ENCODE measurements around the gene CDC42EP5. TPM values are rescaled to one million over a fixed set of nuclear protein-coding genes. Genes with fewer than 3 reads are reported as not detected.
"Not testable (repeated sequence)": the region's sequence is repeated elsewhere in the genome, so short reads cannot be mapped to it uniquely, and the experiment has no call there.

The CDC42EP5 gene
- total RNA-seq, 2 experiments from 2014 or later, result not detected

DNA sequence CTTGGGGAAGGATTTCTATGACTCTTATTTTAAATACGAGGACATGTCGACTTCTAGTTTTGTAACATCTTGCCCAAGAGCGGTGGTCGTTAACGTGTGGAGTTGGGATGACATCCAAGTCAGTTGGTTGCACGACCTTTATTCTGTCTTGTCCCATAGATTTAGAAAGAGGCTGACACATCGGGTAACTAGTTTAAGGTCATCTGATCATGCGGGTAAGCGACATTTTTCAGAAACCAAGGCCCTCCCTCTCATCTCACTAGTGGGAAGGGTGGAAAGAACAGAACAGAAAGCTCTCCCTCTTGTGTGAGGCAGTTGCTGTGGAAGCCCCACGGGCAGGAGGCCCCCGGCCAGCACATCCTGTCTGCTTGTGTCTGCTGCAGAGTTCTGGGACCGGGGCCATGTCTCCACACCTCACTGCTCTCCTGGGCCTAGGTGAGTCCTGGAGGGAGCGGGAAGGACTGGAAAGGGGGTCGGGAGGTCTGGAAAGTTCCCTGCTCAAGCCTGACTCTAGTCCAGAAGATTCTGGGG lies 29.5 kb upstream of the CDC42EP5 start, which contains the start of gene LAIR2:
Gene LAIR2 (plus strand): TSS at position 314 of the 531 bp plus-strand sequence. CDS start 88 bp downstream, at position 402.
- Histone ChIP-seq H3K36me3 (ENCODE audit: insufficient read depth, low read length) (no peaks in the 10 kb centered on the region), H3K27me3 (ENCODE audit: control insufficient read depth in 1 of 2, insufficient read depth in 2 of 2, low read length in 2 of 2) (peaks cover 5% of the 10 kb centered on the region in 2 experiments), H3K4me1 (ENCODE audit: insufficient read depth, low read length) (peaks cover 30% of the 10 kb centered on the region), H3K9me3 (ENCODE audit: control insufficient read depth in 1 of 2, insufficient read depth in 1 of 2, low read length in 2 of 2) (no peaks in the 10 kb centered on the region), H3K4me3 (ENCODE audit: low read length) (peak within 1 kb of the TSS; percentile 48), H3K27ac (ENCODE audit: low read depth in 1 of 2, low read length in 2 of 2) (no peak within 1 kb of the TSS)
- DNase-seq (peak in 3 of 14 experiments; percentile 31 to 46 (median 40)), ATAC-seq (ENCODE audit: poor library complexity) (no peak)
- Mint-ChIP-seq H3K27ac (no peak within 1 kb of the TSS), H3K9me3 (no peaks in the 10 kb centered on the region), H3K4me3 (no peak within 1 kb of the TSS), H3K27me3 (peaks cover 27% of the 10 kb centered on the region), H3K4me1 (ENCODE audit: low read depth) (peaks cover 34% of the 10 kb centered on the region), H3K36me3 (ENCODE audit: low read depth) (no peaks in the 10 kb centered on the region)
- intact Hi-C loops (cut with DNase I, micrococcal nuclease), result no loop called here
- ChIA-PET POLR2A (no interaction called here), CTCF (no interaction called here)
- TF ChIP-seq, protein P1, sequence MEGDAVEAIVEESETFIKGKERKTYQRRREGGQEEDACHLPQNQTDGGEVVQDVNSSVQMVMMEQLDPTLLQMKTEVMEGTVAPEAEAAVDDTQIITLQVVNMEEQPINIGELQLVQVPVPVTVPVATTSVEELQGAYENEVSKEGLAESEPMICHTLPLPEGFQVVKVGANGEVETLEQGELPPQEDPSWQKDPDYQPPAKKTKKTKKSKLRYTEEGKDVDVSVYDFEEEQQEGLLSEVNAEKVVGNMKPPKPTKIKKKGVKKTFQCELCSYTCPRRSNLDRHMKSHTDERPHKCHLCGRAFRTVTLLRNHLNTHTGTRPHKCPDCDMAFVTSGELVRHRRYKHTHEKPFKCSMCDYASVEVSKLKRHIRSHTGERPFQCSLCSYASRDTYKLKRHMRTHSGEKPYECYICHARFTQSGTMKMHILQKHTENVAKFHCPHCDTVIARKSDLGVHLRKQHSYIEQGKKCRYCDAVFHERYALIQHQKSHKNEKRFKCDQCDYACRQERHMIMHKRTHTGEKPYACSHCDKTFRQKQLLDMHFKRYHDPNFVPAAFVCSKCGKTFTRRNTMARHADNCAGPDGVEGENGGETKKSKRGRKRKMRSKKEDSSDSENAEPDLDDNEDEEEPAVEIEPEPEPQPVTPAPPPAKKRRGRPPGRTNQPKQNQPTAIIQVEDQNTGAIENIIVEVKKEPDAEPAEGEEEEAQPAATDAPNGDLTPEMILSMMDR (IDR thresholded peaks at IDR 0.05), result no peak

DNA sequence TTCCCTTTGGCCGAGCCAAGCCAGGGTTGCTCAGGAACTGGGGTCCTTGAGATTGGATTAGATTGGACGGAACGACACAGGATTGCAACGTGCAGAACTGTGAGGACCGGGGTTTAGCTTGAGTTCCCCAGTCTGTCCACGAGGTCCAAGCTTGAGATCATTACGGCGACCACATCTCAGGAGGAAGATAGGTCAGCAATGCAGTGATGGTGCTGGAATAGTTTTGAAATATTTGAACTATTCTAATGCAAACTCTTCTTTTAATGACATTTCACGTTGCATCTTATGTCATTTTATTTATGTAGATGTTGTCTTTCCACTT lies 25.3 kb upstream of the CDC42EP5 start:
- POLR2A ChIA-PET; H3K9me3 ChIP-seq (ENCODE audit: control insufficient read depth in 1 of 2, insufficient read depth in 1 of 2, low read length in 2 of 2); intact Hi-C loops (cut with DNase I, micrococcal nuclease); H3K36me3 Mint-ChIP-seq (ENCODE audit: low read depth); H3K27ac ChIP-seq (ENCODE audit: low read depth in 1 of 2, low read length in 2 of 2); H3K27ac Mint-ChIP-seq; DNase-seq; H3K27me3 ChIP-seq (ENCODE audit: control insufficient read depth in 1 of 2, insufficient read depth in 2 of 2, low read length in 2 of 2); H3K36me3 ChIP-seq (ENCODE audit: insufficient read depth, low read length); ATAC-seq (ENCODE audit: poor library complexity); H3K4me3 Mint-ChIP-seq; CTCF ChIA-PET; H3K9me3 Mint-ChIP-seq: not testable (repeated sequence)
- H3K27me3 Mint-ChIP-seq, result peaks cover 42% of the 10 kb centered on the region
- Histone ChIP-seq H3K4me3 (ENCODE audit: low read length) (peak overlapping the region; percentile 31), H3K4me1 (ENCODE audit: insufficient read depth, low read length) (peaks cover 15% of the 10 kb centered on the region)
- H3K4me1 Mint-ChIP-seq (ENCODE audit: low read depth), result peaks cover 34% of the 10 kb centered on the region

DNA sequence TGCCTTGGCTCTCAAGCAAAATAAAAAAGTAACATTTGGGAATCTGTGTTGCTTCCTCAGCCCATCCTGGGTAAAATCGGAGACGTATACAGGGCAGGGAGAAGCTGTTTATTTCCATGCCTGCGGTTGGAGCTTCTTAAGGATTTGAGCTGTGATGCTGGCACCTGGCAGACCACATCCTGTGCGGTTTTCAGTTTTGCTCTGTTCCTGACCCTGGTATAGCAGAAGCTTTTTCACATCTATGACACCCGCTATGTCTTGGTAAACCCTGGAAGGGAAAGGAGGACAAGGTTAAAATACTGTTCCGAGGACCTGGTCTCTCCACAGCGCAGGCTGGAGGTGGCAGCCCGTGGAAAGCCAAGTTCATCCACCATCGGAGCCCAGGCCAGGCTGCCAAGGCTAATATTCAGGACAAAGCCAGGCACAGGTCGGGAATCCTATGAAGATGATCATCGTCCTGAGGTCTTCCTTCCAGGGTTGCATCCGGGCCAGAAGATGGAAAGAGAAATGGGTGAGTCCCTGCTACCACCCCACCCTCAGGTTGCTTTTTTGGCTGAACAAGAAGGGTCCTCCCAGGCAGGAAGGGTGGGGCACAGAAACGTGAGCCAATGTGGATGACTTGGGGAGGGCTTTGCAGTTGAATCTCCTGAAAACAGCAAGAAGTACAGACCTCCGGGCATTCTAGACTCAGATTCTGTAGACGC lies 24.8 kb upstream of the CDC42EP5 start:
- H3K9me3 Mint-ChIP-seq; CTCF ChIA-PET; H3K27ac ChIP-seq (ENCODE audit: low read depth in 1 of 2, low read length in 2 of 2); H3K9me3 ChIP-seq (ENCODE audit: control insufficient read depth in 1 of 2, insufficient read depth in 1 of 2, low read length in 2 of 2); intact Hi-C loops (cut with DNase I, micrococcal nuclease); H3K27me3 ChIP-seq (ENCODE audit: control insufficient read depth in 1 of 2, insufficient read depth in 2 of 2, low read length in 2 of 2); POLR2A ChIA-PET; H3K36me3 ChIP-seq (ENCODE audit: insufficient read depth, low read length); H3K36me3 Mint-ChIP-seq (ENCODE audit: low read depth); H3K27ac Mint-ChIP-seq: not testable (repeated sequence)
- DNase-seq (peak in 2 of 14 experiments; percentile 15 to 60), ATAC-seq (ENCODE audit: poor library complexity) (peak; percentile 72)
- Histone ChIP-seq H3K4me3 (ENCODE audit: low read length) (peak overlapping the region; percentile 31), H3K4me1 (ENCODE audit: insufficient read depth, low read length) (peaks cover 15% of the 10 kb centered on the region)
- peaks cover 34% of the 10 kb centered on the region for H3K4me1 Mint-ChIP-seq (ENCODE audit: low read depth)
- peak overlapping the region; percentile 51 for H3K4me3 Mint-ChIP-seq
- H3K27me3 Mint-ChIP-seq, result peaks cover 42% of the 10 kb centered on the region

DNA sequence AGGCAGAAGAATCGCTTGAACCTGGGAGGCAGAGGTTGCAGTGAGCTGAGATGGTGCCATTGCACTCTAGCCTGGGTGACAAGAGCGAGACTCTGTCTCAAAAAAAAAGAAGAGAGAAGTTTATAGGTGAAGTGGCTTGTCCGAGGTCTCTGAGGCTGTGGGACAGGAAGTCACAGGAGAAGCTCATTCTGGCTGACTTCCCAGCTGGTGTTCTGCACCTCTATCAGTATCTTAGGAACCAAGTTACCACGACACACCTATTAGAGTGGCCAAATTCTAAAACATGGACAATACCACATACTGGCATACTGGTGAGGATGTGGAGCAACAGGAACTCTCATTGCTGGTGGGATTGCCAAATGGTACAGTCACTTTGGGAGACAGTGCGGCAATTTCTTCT lies 22.2 kb upstream of the CDC42EP5 start:
- Mint-ChIP-seq H3K4me1 (ENCODE audit: low read depth) (peaks cover 27% of the 10 kb centered on the region), H3K27me3 (peaks cover 29% of the 10 kb centered on the region)
- H3K36me3 ChIP-seq (ENCODE audit: insufficient read depth, low read length); H3K27ac Mint-ChIP-seq; ATAC-seq (ENCODE audit: poor library complexity); H3K9me3 ChIP-seq (ENCODE audit: control insufficient read depth in 1 of 2, insufficient read depth in 1 of 2, low read length in 2 of 2); H3K9me3 Mint-ChIP-seq; H3K27ac ChIP-seq (ENCODE audit: low read depth in 1 of 2, low read length in 2 of 2); H3K4me3 ChIP-seq (ENCODE audit: low read length); DNase-seq; CTCF ChIA-PET; POLR2A ChIA-PET; H3K4me3 Mint-ChIP-seq; intact Hi-C loops (cut with DNase I, micrococcal nuclease); H3K27me3 ChIP-seq (ENCODE audit: control insufficient read depth in 1 of 2, insufficient read depth in 2 of 2, low read length in 2 of 2); H3K36me3 Mint-ChIP-seq (ENCODE audit: low read depth): not testable (repeated sequence)
- peaks cover 14% of the 10 kb centered on the region for H3K4me1 ChIP-seq (ENCODE audit: insufficient read depth, low read length)
